ENCODE data around the gene TLR2. TPM values are rescaled to one million over a fixed set of nuclear protein-coding genes. Genes with fewer than 3 reads are reported as not detected.
A peak's percentile ranks its signal among the peaks of the same experiment; 100 is the strongest.

TLR2 gene
- total and polyA plus RNA-seq, 5 donors from 2014 or later: 0.55 to 1.4 (median 0.69) TPM; not detected in 1

GRCh38 chr4:153733751-153734448 lies 49.8 kb downstream of the TLR2 start:
- DNase-seq (no peak), ATAC-seq (ENCODE audit: low read depth in 2 of 2) (no peak)
- H3K4me3 ChIP-seq (ENCODE audit: low read depth, low read length): no peak overlapping the region
- no peak overlapping the region for H3K27ac ChIP-seq (ENCODE audit: insufficient read depth, low read length, poor library complexity, severe bottlenecking)
- Mint-ChIP-seq H3K27me3 (peaks cover 22% of the 10 kb centered on the region), H3K36me3 (peaks cover 5% of the 10 kb centered on the region), H3K9me3 (peaks cover 0 to 3% (median 0%) of the 10 kb centered on the region in 7 donors), H3K4me1 (peaks cover 0 to 3% (median 0%) of the 10 kb centered on the region in 4 donors), H3K27ac (no peak overlapping the region), H3K4me3 (no peak overlapping the region)
- no peaks in the 10 kb centered on the region for H3K36me3 ChIP-seq (ENCODE audit: control insufficient read depth, insufficient read depth, low read length)
- peaks cover 1% of the 10 kb centered on the region for H3K27me3 ChIP-seq (ENCODE audit: control insufficient read depth, insufficient read depth, low read length)
- no peaks in the 10 kb centered on the region for H3K4me1 ChIP-seq (ENCODE audit: control insufficient read depth, insufficient read depth, low read length, poor library complexity, severe bottlenecking)
- H3K9me3 ChIP-seq (ENCODE audit: control insufficient read depth in 2 of 2, low read length in 2 of 2): no peaks in the 10 kb centered on the region

GRCh38 chr4:153735906-153736461 lies 51.9 kb downstream of the TLR2 start:
- Mint-ChIP-seq H3K27me3 (peaks cover 27% of the 10 kb centered on the region), H3K36me3 (peaks cover 10% of the 10 kb centered on the region)

GRCh38 chr4:153741541-153741940 lies 57.5 kb downstream of the TLR2 start:
- Histone ChIP-seq H3K9me3 (ENCODE audit: control insufficient read depth in 2 of 2, low read length in 2 of 2) (peaks cover 0 to 5% of the 10 kb centered on the region in 2 experiments), H3K4me1 (ENCODE audit: control insufficient read depth, insufficient read depth, low read length, poor library complexity, severe bottlenecking) (no peaks in the 10 kb centered on the region), H3K27me3 (ENCODE audit: control insufficient read depth, insufficient read depth, low read length) (peaks cover 6% of the 10 kb centered on the region), H3K36me3 (ENCODE audit: control insufficient read depth, insufficient read depth, low read length) (no peaks in the 10 kb centered on the region), H3K4me3 (ENCODE audit: low read depth, low read length) (no peak overlapping the region), H3K27ac (ENCODE audit: insufficient read depth, low read length, poor library complexity, severe bottlenecking) (no peak overlapping the region)
- H3K9me3 Mint-ChIP-seq: peaks cover 0 to 5% (median 3%) of the 10 kb centered on the region in 7 donors
- no peak overlapping the region for H3K27ac Mint-ChIP-seq
- peaks cover 5% of the 10 kb centered on the region for H3K27me3 Mint-ChIP-seq
- ATAC-seq (ENCODE audit: low read depth in 2 of 2): no peak
- no peak overlapping the region for H3K4me3 Mint-ChIP-seq
- no peak for DNase-seq
- peaks cover 5% of the 10 kb centered on the region for H3K36me3 Mint-ChIP-seq
- H3K4me1 Mint-ChIP-seq: peaks cover 0 to 1% (median 0%) of the 10 kb centered on the region in 4 donors

More at GRCh38 chr4:153735906-153736461, 51.9 kb downstream of the TLR2 start:
- no peak for ATAC-seq (ENCODE audit: low read depth in 2 of 2)
- Histone ChIP-seq H3K27me3 (ENCODE audit: control insufficient read depth, insufficient read depth, low read length) (peaks cover 5% of the 10 kb centered on the region), H3K36me3 (ENCODE audit: control insufficient read depth, insufficient read depth, low read length) (no peaks in the 10 kb centered on the region), H3K4me1 (ENCODE audit: control insufficient read depth, insufficient read depth, low read length, poor library complexity, severe bottlenecking) (no peaks in the 10 kb centered on the region), H3K27ac (ENCODE audit: insufficient read depth, low read length, poor library complexity, severe bottlenecking) (no peak overlapping the region), H3K4me3 (ENCODE audit: low read depth, low read length) (no peak overlapping the region), H3K9me3 (ENCODE audit: control insufficient read depth in 2 of 2, low read length in 2 of 2) (peaks cover 0 to 5% of the 10 kb centered on the region in 2 experiments)
- Mint-ChIP-seq H3K27ac (no peak overlapping the region), H3K4me3 (no peak overlapping the region), H3K4me1 (peaks cover 0 to 3% (median 0%) of the 10 kb centered on the region in 4 donors), H3K9me3 (peaks cover 0 to 5% (median 3%) of the 10 kb centered on the region in 7 donors)
- DNase-seq: no peak

GRCh38 chr4:153745651-153746050 lies 61.6 kb downstream of the TLR2 start:
- no peaks in the 10 kb centered on the region for H3K4me1 ChIP-seq (ENCODE audit: control insufficient read depth, insufficient read depth, low read length, poor library complexity, severe bottlenecking)
- H3K9me3 ChIP-seq (ENCODE audit: control insufficient read depth in 2 of 2, low read length in 2 of 2): peaks cover 0 to 3% of the 10 kb centered on the region in 2 experiments
- H3K36me3 ChIP-seq (ENCODE audit: control insufficient read depth, insufficient read depth, low read length): no peaks in the 10 kb centered on the region
- DNase-seq (no peak), ATAC-seq (ENCODE audit: low read depth in 2 of 2) (no peak)
- no peak overlapping the region for H3K27ac ChIP-seq (ENCODE audit: insufficient read depth, low read length, poor library complexity, severe bottlenecking)
- H3K27ac Mint-ChIP-seq: no peak overlapping the region
- H3K27me3 Mint-ChIP-seq: peaks cover 8% of the 10 kb centered on the region
- peaks cover 0 to 6% (median 3%) of the 10 kb centered on the region in 4 donors for H3K4me1 Mint-ChIP-seq
- H3K4me3 Mint-ChIP-seq: no peak overlapping the region
- H3K4me3 ChIP-seq (ENCODE audit: low read depth, low read length): no peak overlapping the region
- H3K36me3 Mint-ChIP-seq: peaks cover 4% of the 10 kb centered on the region
- H3K9me3 Mint-ChIP-seq: peaks cover 0 to 1% (median 0%) of the 10 kb centered on the region in 7 donors
- H3K27me3 ChIP-seq (ENCODE audit: control insufficient read depth, insufficient read depth, low read length): peaks cover 9% of the 10 kb centered on the region

GRCh38 chr4:153747406-153747955 lies 63.4 kb downstream of the TLR2 start:
- ATAC-seq (ENCODE audit: low read depth in 2 of 2) (no peak), DNase-seq (no peak)
- no peak overlapping the region for H3K4me3 Mint-ChIP-seq
- peaks cover 5% of the 10 kb centered on the region for H3K27me3 ChIP-seq (ENCODE audit: control insufficient read depth, insufficient read depth, low read length)
- peaks cover 0 to 6% (median 3%) of the 10 kb centered on the region in 4 donors for H3K4me1 Mint-ChIP-seq
- H3K4me1 ChIP-seq (ENCODE audit: control insufficient read depth, insufficient read depth, low read length, poor library complexity, severe bottlenecking): no peaks in the 10 kb centered on the region
- H3K4me3 ChIP-seq (ENCODE audit: low read depth, low read length): no peak overlapping the region
- no peaks in the 10 kb centered on the region for H3K9me3 Mint-ChIP-seq
- peaks cover 8% of the 10 kb centered on the region for H3K27me3 Mint-ChIP-seq
- no peaks in the 10 kb centered on the region for H3K36me3 ChIP-seq (ENCODE audit: control insufficient read depth, insufficient read depth, low read length)
- H3K9me3 ChIP-seq (ENCODE audit: control insufficient read depth in 2 of 2, low read length in 2 of 2): no peaks in the 10 kb centered on the region
- H3K27ac Mint-ChIP-seq: peak overlapping the region in 1 of 3 donors; percentile 53
- H3K36me3 Mint-ChIP-seq: no peaks in the 10 kb centered on the region
- no peak overlapping the region for H3K27ac ChIP-seq (ENCODE audit: insufficient read depth, low read length, poor library complexity, severe bottlenecking)

- Mint-ChIP-seq H3K27me3 (peaks cover 8% of the 10 kb centered on the region), H3K36me3 (no peaks in the 10 kb centered on the region), H3K27ac (no peak overlapping the region), H3K4me1 (peaks cover 0 to 15% (median 5%) of the 10 kb centered on the region in 4 donors), H3K4me3 (no peak overlapping the region), H3K9me3 (peaks cover 0 to 1% (median 0%) of the 10 kb centered on the region in 7 donors)
- H3K9me3 ChIP-seq (ENCODE audit: control insufficient read depth in 2 of 2, low read length in 2 of 2): no peaks in the 10 kb centered on the region
- no peaks in the 10 kb centered on the region for H3K36me3 ChIP-seq (ENCODE audit: control insufficient read depth, insufficient read depth, low read length)
- no peak for ATAC-seq (ENCODE audit: low read depth in 2 of 2)
- no peak for DNase-seq
- H3K4me1 ChIP-seq (ENCODE audit: control insufficient read depth, insufficient read depth, low read length, poor library complexity, severe bottlenecking): no peaks in the 10 kb centered on the region
- H3K27ac ChIP-seq (ENCODE audit: insufficient read depth, low read length, poor library complexity, severe bottlenecking): no peak overlapping the region
- peaks cover 5% of the 10 kb centered on the region for H3K27me3 ChIP-seq (ENCODE audit: control insufficient read depth, insufficient read depth, low read length)
- H3K4me3 ChIP-seq (ENCODE audit: low read depth, low read length): no peak overlapping the region
Measured at GRCh38 chr4:153748378-153748777, 64.3 kb downstream of the TLR2 start.

- DNase-seq: peak; percentile 22 to 81 (median 54)
- no peak overlapping the region for H3K27ac ChIP-seq (ENCODE audit: insufficient read depth, low read length, poor library complexity, severe bottlenecking)
- peaks cover 2 to 30% (median 9%) of the 10 kb centered on the region in 4 donors for H3K4me1 Mint-ChIP-seq
- H3K27ac Mint-ChIP-seq: no peak overlapping the region
- H3K36me3 ChIP-seq (ENCODE audit: control insufficient read depth, insufficient read depth, low read length): no peaks in the 10 kb centered on the region
- H3K4me3 Mint-ChIP-seq: no peak overlapping the region
- H3K27me3 Mint-ChIP-seq: peaks cover 14% of the 10 kb centered on the region
- peaks cover 6% of the 10 kb centered on the region for H3K27me3 ChIP-seq (ENCODE audit: control insufficient read depth, insufficient read depth, low read length)
- H3K4me3 ChIP-seq (ENCODE audit: low read depth, low read length): no peak overlapping the region
- H3K36me3 Mint-ChIP-seq: no peaks in the 10 kb centered on the region
- no peaks in the 10 kb centered on the region for H3K9me3 ChIP-seq (ENCODE audit: control insufficient read depth in 2 of 2, low read length in 2 of 2)
- ATAC-seq (ENCODE audit: low read depth in 2 of 2): peak; percentile 52 to 75
- H3K9me3 Mint-ChIP-seq: peaks cover 0 to 2% (median 0%) of the 10 kb centered on the region in 7 donors
- H3K4me1 ChIP-seq (ENCODE audit: control insufficient read depth, insufficient read depth, low read length, poor library complexity, severe bottlenecking): peaks cover 8% of the 10 kb centered on the region
Measured at GRCh38 chr4:153750197-153750817, 66.2 kb downstream of the TLR2 start.

All from CD4-positive, CD25-positive, alpha-beta regulatory T cell (primary cell).